PC-3 (cell line): ENCODE results near the gene COL2A1. TPM values are rescaled to one million over a fixed set of nuclear protein-coding genes. Genes with fewer than 3 reads are reported as not detected.

ENCODE experiments used
- ATAC-seq: fragments of 200-7000 bp; cut with Tn5 transposase; 2 replicates; pipeline ENCODE4 v1.9.1; 2020; ENCODE audit warnings: mild to moderate bottlenecking, moderate library complexity
- BruUV-seq: library from RNA; stranded (reverse); fragments of 400-500 nt; replicated peaks from 2 replicates; lab custom pipeline; 2021; lab: Mats Ljungman, UMichigan
- CTCF ChIA-PET: fragments of 300-600 bp; sonication (Branson Sonifier 250); formaldehyde crosslinking; loops from one replicate; lab custom pipeline; 2022; ENCODE audit warnings: antibody characterized with exemption; lab: Charles Lee
- POLR2A ChIA-PET: fragments of 300-600 bp; sonication (Branson Sonifier 250); formaldehyde crosslinking; loops from one replicate; lab custom pipeline; 2022; ENCODE audit warnings: antibody characterized with exemption; ENCODE audit not compliant: unreplicated experiment; lab: Charles Lee
- DNase-seq: peaks from one replicate; pipeline ENCODE4 v3.0.0-alpha.2; 2015
- H2AFZ ChIP-seq: fragments of 300-600 bp; sonication (generic); 2 replicates; pipeline ENCODE4 v1.6.0; 2016; ENCODE audit warnings: antibody characterized with exemption, low read length
- H3F3A ChIP-seq: fragments of 300-600 bp; sonication (generic); one replicate; pipeline ENCODE4 v1.6.0; 2017; ENCODE audit warnings: antibody characterized with exemption, low read length, control low read depth, mild to moderate bottlenecking; ENCODE audit not compliant: unreplicated experiment
- H3K27ac ChIP-seq: fragments of 300-600 bp; sonication (generic); 2 replicates; pipeline ENCODE4 v1.5.1; 2016; ENCODE audit warnings: mild to moderate bottlenecking, low read length
- H3K27me3 ChIP-seq: fragments of 300-600 bp; sonication (generic); 2 replicates; pipeline ENCODE4 v1.6.1; 2016; ENCODE audit warnings: low read length, mixed read lengths
- H3K36me3 ChIP-seq: fragments of 300-600 bp; sonication (generic); 2 replicates; pipeline ENCODE4 v1.6.1; 2016; ENCODE audit warnings: low read depth, mixed run types, low read length, mixed read lengths
- H3K4me1 ChIP-seq: fragments of 300-600 bp; sonication (generic); 2 replicates; pipeline ENCODE4 v1.5.1; 2016; ENCODE audit warnings: low read length; ENCODE audit not compliant: insufficient read depth
- H3K4me2 ChIP-seq: fragments of 300-600 bp; sonication (generic); 2 replicates; pipeline ENCODE4 v1.6.0; 2016; ENCODE audit warnings: low read length
- H3K4me3 ChIP-seq: fragments of 300-600 bp; sonication (generic); 2 replicates; pipeline ENCODE4 v1.5.1; 2016; ENCODE audit warnings: mild to moderate bottlenecking, low read length, mixed read lengths
- H3K79me2 ChIP-seq: fragments of 300-600 bp; sonication (generic); 2 replicates; pipeline ENCODE4 v1.6.1; 2017; ENCODE audit warnings: low read length, mixed read lengths
- H3K9ac ChIP-seq: fragments of 300-600 bp; sonication (generic); 2 replicates; pipeline ENCODE4 v1.6.0; 2016; ENCODE audit warnings: mild to moderate bottlenecking, low read length
- H3K9me2 ChIP-seq: fragments of 300-600 bp; sonication (generic); replicated peaks from 2 replicates; pipeline ENCODE4 v1.6.1; 2016; ENCODE audit warnings: mixed run types, low read length, mixed read lengths
- H3K9me3 ChIP-seq: fragments of 300-600 bp; sonication (generic); 2 replicates; pipeline ENCODE4 v1.6.1; 2016; ENCODE audit warnings: low read length, mixed read lengths
- H4K20me1 ChIP-seq: fragments of 300-600 bp; sonication (generic); 2 replicates; pipeline ENCODE4 v1.6.1; 2016; ENCODE audit warnings: low read length, mixed read lengths
- CTCF ChIP-seq: fragments of 300-600 bp; sonication (generic); conservative IDR thresholded peaks from 2 replicates; pipeline ENCODE4 v1.5.1; 2017; ENCODE audit warnings: antibody characterized with exemption, low read depth, mild to moderate bottlenecking, low read length
- EZH2 ChIP-seq: fragments of 300-600 bp; sonication (generic); IDR thresholded peaks from one replicate; pipeline ENCODE4 v1.6.1; 2017; ENCODE audit warnings: antibody characterized with exemption, mild to moderate bottlenecking, low read length; ENCODE audit not compliant: unreplicated experiment
- EZH2phosphoT487 ChIP-seq: fragments of 300-600 bp; sonication (generic); IDR thresholded peaks from 2 replicates; pipeline ENCODE4 v1.6.1; 2018; ENCODE audit warnings: mild to moderate bottlenecking, antibody characterized with exemption, low read length, borderline replicate concordance
- intact Hi-C: fragments of 100-400 bp; cut with micrococcal nuclease; formaldehyde crosslinking; loops from 2 replicates; pipeline ENCODE4 v1.9.0; 2023
- total RNA-seq: library from RNA; depleted of rRNA; stranded (reverse); fragments of >200 nt; gene quantifications from 2 replicates; pipeline ENCODE4 v1.2.3, GENCODE V29; 2014

The COL2A1 gene
- total RNA-seq, 1 experiment from 2014 or later: 6.7 TPM

- Histone ChIP-seq H3F3A (no peaks in the 10 kb centered on the region), H3K9me2 (no peaks in the 10 kb centered on the region), H3K4me1 (no peaks in the 10 kb centered on the region), H3K9me3 (no peaks in the 10 kb centered on the region), H2AFZ (no peak overlapping the region), H4K20me1 (no peaks in the 10 kb centered on the region), H3K27ac (no peak overlapping the region), H3K4me2 (no peak overlapping the region), H3K27me3 (no peaks in the 10 kb centered on the region), H3K9ac (no peak overlapping the region), H3K79me2 (no peaks in the 10 kb centered on the region), H3K4me3 (no peak overlapping the region), H3K36me3 (no peaks in the 10 kb centered on the region; the same call in 1 of the 2 replicates)
- TF ChIP-seq EZH2phosphoT487 (no peak), EZH2 (no peak), CTCF (no peak)
- no peak for DNase-seq
- ChIA-PET POLR2A (no interaction called here), CTCF (no interaction called here)
- intact Hi-C loops: no loop called here
- no TSS peak for BruUV-seq
- no peak for ATAC-seq
These were observed 48.8 kb upstream of the COL2A1 start for GRCh38 chr12:48053122-48053521.

GRCh38 chr12:48051681-48052080, 47.4 kb upstream of the COL2A1 start:
- CTCF ChIA-PET: no interaction called here
- peaks cover 10% of the 10 kb centered on the region; the same call in 1 of the 2 replicates for H3K36me3 ChIP-seq
- TF ChIP-seq EZH2phosphoT487 (no peak), CTCF (no peak), EZH2 (no peak)
- H3K4me2 ChIP-seq: no peak overlapping the region
- no peak overlapping the region for H2AFZ ChIP-seq
- DNase-seq (no peak), ATAC-seq (no peak)
- no peaks in the 10 kb centered on the region for H3K9me2 ChIP-seq
- no TSS peak for BruUV-seq
- H3K27ac ChIP-seq: no peak overlapping the region
- no peaks in the 10 kb centered on the region for H3F3A ChIP-seq
- POLR2A ChIA-PET: no interaction called here
- intact Hi-C loops: loop anchor here (2.0 kb wide), 1 partner anchor 15 kb away; no protein-coding TSS in a partner anchor
- H3K9me3 ChIP-seq: no peaks in the 10 kb centered on the region
- H3K4me3 ChIP-seq: no peak overlapping the region
- H3K27me3 ChIP-seq: no peaks in the 10 kb centered on the region
- H3K9ac ChIP-seq: no peak overlapping the region
- H4K20me1 ChIP-seq: no peaks in the 10 kb centered on the region
- no peaks in the 10 kb centered on the region for H3K79me2 ChIP-seq
- no peaks in the 10 kb centered on the region for H3K4me1 ChIP-seq

- no peaks in the 10 kb centered on the region for H4K20me1 ChIP-seq
- no peaks in the 10 kb centered on the region for H3K79me2 ChIP-seq
- H2AFZ ChIP-seq: no peak overlapping the region
- H3K9me3 ChIP-seq: no peaks in the 10 kb centered on the region
- no peaks in the 10 kb centered on the region for H3K9me2 ChIP-seq
- ATAC-seq (no peak), DNase-seq (peak; percentile 46)
- H3K27ac ChIP-seq: no peak overlapping the region
- intact Hi-C loops: loop anchor here (2.0 kb wide), 1 partner anchor 17 kb away; no protein-coding TSS in a partner anchor
- no peak overlapping the region for H3K4me3 ChIP-seq
- no peak for TF ChIP-seq CTCF
- TF ChIP-seq EZH2phosphoT487: no peak
- no peak for TF ChIP-seq EZH2
- BruUV-seq: no TSS peak
- H3K36me3 ChIP-seq: peaks cover 24% of the 10 kb centered on the region
- H3K9ac ChIP-seq: no peak overlapping the region
- no peak overlapping the region for H3K4me2 ChIP-seq
- no peaks in the 10 kb centered on the region for H3K27me3 ChIP-seq
- CTCF ChIA-PET: no interaction called here
- H3F3A ChIP-seq: no peaks in the 10 kb centered on the region
- POLR2A ChIA-PET: no interaction called here
- H3K4me1 ChIP-seq: peaks cover 9% of the 10 kb centered on the region; the same call in 1 of the 2 replicates
These were observed 45.9 kb upstream of the COL2A1 start for GRCh38 chr12:48050174-48050573.
